Measurements from ENCODE around the gene ELL2. TPM values are rescaled to one million over a fixed set of nuclear protein-coding genes. Genes with fewer than 3 reads are reported as not detected.
"Not testable (repeated sequence)": the region's sequence is repeated elsewhere in the genome, so short reads cannot be mapped to it uniquely, and the experiment has no call there.

Gene ELL2
- total RNA-seq, 4 donors from 2014 or later = 72.2 to 87.6 (median 79.6) TPM

DNA sequence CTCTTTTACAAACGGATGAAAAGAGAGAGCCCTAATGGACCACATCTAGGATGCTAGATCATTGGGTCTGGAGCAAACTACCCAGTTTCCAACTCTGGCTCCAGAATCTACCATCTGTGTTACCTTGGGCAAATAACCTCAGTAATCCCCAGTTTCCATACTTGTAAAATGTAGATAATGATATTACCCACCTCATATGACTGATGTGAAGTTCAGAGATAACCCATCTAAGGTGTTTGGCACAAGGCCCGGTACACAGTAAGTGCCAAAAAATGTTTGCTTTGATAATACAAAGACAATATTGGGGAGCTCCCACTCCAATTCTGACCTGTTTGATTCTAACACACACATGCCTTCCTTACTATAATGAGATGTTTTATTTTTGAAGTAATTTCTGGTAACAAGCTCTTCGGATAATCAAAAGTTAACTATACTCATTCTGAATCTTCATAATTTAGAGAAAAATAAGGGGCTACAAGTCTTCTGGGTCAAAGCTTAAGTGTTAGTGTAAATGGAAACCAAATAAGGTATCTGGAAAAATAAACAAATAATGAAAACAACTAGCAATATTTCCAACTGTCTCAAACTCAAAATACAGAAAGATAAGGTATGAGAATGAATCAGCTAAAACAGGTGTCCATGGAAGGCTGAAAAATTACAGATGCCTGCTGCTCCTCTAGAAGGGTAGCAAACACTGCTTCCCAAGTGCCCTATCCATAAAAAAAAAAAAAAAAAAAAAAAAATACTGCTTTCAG is 30.4 kb downstream of the ELL2 start:
- TF ChIP-seq EP300 (IDR thresholded peaks at IDR 0.05) (no peak), POLR2A (IDR thresholded peaks at IDR 0.05) (no peak)
- TF ChIP-seq, protein P1, sequence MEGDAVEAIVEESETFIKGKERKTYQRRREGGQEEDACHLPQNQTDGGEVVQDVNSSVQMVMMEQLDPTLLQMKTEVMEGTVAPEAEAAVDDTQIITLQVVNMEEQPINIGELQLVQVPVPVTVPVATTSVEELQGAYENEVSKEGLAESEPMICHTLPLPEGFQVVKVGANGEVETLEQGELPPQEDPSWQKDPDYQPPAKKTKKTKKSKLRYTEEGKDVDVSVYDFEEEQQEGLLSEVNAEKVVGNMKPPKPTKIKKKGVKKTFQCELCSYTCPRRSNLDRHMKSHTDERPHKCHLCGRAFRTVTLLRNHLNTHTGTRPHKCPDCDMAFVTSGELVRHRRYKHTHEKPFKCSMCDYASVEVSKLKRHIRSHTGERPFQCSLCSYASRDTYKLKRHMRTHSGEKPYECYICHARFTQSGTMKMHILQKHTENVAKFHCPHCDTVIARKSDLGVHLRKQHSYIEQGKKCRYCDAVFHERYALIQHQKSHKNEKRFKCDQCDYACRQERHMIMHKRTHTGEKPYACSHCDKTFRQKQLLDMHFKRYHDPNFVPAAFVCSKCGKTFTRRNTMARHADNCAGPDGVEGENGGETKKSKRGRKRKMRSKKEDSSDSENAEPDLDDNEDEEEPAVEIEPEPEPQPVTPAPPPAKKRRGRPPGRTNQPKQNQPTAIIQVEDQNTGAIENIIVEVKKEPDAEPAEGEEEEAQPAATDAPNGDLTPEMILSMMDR (IDR thresholded peaks at IDR 0.05) = no peak
- H3K27ac ChIP-seq = no peak overlapping the region
- no peaks in the 10 kb centered on the region for H3K27me3 ChIP-seq
- DNase-seq (ENCODE audit: low spot score in 2 of 2) = no peak
- WGBS, 2 donors = 84 to 88% methylated on average over 3 of the region's 3 CpGs
- peaks cover 0 to under 1% (median 0%) of the 10 kb centered on the region in 3 donors for H3K36me3 ChIP-seq
- peaks cover 0 to 8% (median 2%) of the 10 kb centered on the region in 4 donors for H3K4me1 ChIP-seq
- no peak overlapping the region for H3K4me3 ChIP-seq
- no peaks in the 10 kb centered on the region for H3K9me3 ChIP-seq

- Histone ChIP-seq H3K4me1 (peaks cover 0 to 10% (median 2%) of the 10 kb centered on the region in 4 donors), H3K27ac (no peak overlapping the region), H3K36me3 (no peaks in the 10 kb centered on the region), H3K27me3 (no peaks in the 10 kb centered on the region), H3K9me3 (no peaks in the 10 kb centered on the region), H3K4me3 (no peak overlapping the region)
- WGBS, 2 donors = 84 to 86% methylated on average over 4 of the region's 4 CpGs
- no peak for TF ChIP-seq EP300 (IDR thresholded peaks at IDR 0.05)
- TF ChIP-seq, protein P1 (IDR thresholded peaks at IDR 0.05) = no peak
- TF ChIP-seq POLR2A (IDR thresholded peaks at IDR 0.05) = no peak
- no peak for DNase-seq (ENCODE audit: low spot score in 2 of 2)
These were observed 31.3 kb downstream of the ELL2 start for GRCh38 chr5:95930141-95930930.

GRCh38 chr5:95928724-95929253 is 32.9 kb downstream of the ELL2 start:
- no peaks in the 10 kb centered on the region for H3K27me3 ChIP-seq
- H3K36me3 ChIP-seq = no peaks in the 10 kb centered on the region
- peaks cover 0 to 4% (median 1%) of the 10 kb centered on the region in 4 donors for H3K4me1 ChIP-seq
- TF ChIP-seq POLR2A (IDR thresholded peaks at IDR 0.05) (no peak), EP300 (IDR thresholded peaks at IDR 0.05) (no peak)
- TF ChIP-seq, protein P1 (IDR thresholded peaks at IDR 0.05) = no peak
- H3K27ac ChIP-seq = no peak overlapping the region
- 95 to 97% methylated on average over 7 of the region's 7 CpGs for WGBS, 2 donors
- no peak for DNase-seq (ENCODE audit: low spot score in 2 of 2)
- H3K4me3 ChIP-seq = no peak overlapping the region
- H3K9me3 ChIP-seq = no peaks in the 10 kb centered on the region

DNA sequence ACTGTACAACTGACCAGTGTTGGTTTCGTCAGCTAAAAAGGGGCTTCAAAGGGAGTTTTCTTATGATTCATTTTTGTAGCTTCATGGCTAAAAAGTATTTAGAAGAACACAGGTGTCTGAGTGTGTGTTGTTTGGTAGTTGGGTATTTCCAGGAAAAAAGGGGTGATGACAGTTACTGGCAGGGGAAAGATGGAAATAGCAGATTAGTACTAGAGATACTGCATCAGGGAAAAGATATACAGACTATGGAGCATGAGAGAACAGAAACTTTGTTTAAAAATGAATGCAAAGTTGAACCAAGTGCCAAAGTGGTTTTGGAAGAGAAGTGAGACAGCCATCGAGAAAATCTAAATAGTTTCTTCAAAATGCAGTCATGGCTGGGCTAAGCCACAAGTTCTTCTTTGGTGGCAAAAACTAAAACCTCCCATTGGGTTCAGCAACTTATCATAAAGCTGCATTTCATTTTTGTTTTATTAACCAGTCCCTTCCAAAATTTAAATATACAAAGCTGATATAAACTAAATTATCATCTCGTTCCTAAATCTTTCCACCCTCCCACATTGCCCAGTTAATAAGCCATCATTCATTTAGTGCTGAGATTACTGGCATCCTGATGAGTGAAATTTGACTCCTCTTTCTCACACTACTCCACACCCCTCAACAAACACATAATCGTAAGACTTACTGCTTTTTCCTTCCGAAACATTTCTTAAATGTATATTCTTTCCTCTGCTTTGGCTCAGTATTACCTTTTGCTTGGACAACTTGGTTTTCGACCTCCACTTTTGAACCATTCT is 33.5 kb downstream of the ELL2 start:
- 68 to 69% methylated on average over 6 of the region's 6 CpGs for WGBS, 2 donors

DNA sequence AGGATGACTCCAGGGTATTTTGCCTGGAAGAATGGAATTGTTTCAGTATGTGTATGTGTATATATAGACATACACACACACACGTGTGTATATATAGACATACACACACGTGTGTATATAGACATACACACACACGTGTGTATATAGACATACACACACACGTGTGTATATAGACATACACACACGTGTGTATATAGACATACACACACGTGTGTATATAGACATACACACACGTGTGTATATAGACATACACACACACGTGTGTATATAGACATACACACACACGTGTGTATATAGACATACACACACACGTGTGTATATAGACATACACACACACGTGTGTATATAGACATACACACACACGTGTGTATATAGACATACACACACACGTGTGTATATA is 34.4 kb downstream of the ELL2 start:
- not testable (repeated sequence) for DNase-seq (ENCODE audit: low spot score in 2 of 2); H3K27ac ChIP-seq; H3K4me1 ChIP-seq; H3K4me3 ChIP-seq; H3K9me3 ChIP-seq; H3K27me3 ChIP-seq; H3K36me3 ChIP-seq
- WGBS, 2 donors = 73 to 85% methylated on average over 6 to 13 of the region's 13 CpGs

More for the DNA sequence above, 33.5 kb downstream of the ELL2 start:
- H3K36me3 ChIP-seq = no peaks in the 10 kb centered on the region
- DNase-seq (ENCODE audit: low spot score in 2 of 2) = no peak
- no peak overlapping the region for H3K4me3 ChIP-seq
- H3K4me1 ChIP-seq = peaks cover 0 to 4% (median 1%) of the 10 kb centered on the region in 4 donors
- H3K27ac ChIP-seq = no peak overlapping the region
- TF ChIP-seq POLR2A (IDR thresholded peaks at IDR 0.05) = no peak
- TF ChIP-seq, protein P1 (IDR thresholded peaks at IDR 0.05) = no peak
- TF ChIP-seq EP300 (IDR thresholded peaks at IDR 0.05) = no peak
- H3K27me3 ChIP-seq = no peaks in the 10 kb centered on the region
- H3K9me3 ChIP-seq = no peaks in the 10 kb centered on the region
